ENCODE results near the gene INKA1.
"Not testable (repeated sequence)": the region's sequence is repeated elsewhere in the genome, so short reads cannot be mapped to it uniquely, and the experiment has no call there.

Gene INKA1

DNA sequence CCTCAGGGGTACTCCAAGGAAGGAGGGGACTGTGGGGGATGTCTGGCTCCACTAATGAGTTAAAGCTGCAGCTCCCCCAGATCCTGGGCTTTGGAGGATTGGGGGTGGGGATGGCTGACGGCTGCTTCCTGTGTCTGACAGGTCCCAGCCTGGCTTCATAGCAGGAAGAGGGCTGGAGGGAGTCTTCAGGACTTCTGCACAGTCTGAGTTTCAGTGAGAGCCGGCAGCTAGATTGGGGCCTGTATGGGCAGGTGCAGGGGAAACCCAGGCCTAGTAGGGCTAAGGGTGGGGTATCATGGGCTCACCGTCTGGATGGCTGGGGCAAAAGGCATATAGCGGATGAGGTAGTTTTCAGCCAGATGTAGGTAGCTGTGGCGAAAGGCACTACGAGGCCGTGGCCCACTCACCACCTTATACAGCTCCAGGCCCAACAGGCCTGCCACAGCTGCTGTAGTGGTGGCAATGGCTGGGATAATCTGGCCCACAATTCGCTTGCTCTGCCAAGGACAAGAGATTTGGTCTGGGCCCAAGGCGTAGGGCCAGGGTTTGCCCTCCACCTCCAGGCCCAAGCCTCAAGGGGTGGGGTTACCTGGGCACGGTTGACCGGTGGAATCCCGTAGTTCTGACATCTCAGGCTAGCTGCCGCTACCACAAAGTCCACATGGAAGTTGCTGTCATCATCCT lies 4.5 kb downstream of the INKA1 start:
- DNase-seq (ENCODE audit: low read depth in 2 of 3, low spot score in 2 of 3), result no peak

DNA sequence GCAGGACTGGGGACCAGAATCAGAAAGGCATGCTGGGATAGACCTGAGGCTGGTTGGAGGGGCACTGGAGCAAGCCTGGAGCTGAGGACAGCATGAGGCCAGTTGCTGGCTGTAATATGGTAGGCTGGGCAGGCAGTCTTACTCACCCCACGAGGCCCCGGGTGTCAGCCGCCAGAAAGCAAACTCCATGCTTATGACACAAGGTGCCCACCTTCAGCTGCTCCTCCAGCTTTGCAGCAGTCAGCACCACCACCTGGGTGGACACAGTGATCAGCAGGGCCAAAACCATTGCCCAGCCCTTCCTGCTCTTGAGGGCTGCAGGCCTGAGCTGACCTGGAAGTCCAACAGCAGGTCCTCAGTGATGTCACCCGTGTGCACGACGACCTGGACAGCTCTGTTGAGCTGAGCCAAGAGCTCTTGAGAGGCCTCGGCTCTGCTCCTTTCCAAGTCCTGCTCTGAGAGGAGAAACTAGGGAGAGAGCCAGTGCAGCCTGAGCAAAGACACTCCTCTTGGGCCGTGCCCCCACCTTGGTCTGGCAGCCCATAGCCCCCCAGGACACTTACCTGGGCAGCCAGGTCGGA lies 9.9 kb downstream of the INKA1 start:
- DNase-seq (ENCODE audit: low read depth in 2 of 3, low spot score in 2 of 3), result no peak

DNA sequence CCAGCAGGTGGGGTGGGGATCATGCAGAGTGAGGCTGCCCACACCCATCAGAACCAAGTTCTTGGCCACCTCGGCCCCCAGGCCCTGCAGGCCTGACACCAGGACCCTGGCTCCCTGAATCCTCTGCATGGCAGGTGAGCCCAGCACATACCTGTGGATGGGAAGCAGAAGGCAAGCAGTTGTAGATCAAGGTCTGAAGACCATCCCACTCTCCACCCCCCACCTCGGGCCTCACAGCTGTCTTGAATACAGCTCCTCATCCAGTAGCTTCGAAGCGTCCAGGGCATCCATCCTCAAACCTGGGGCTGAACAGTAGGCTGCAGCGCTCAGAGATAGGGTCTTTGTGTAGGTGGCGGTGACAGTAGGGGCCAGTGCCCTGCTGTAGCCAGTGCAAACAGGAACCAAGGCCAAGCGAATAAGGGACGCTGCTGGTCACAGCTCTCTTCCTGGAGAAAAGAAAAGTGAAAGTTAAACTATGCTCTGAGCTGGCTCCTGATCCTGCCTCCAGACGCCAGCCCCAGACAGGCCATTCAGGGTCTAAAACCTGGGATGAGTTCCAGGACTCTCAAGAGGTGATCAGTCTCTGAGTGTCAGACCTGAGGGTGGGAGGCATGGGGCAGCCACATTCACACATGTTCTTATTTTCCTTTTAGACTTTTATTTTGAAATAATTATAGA lies 10.6 kb downstream of the INKA1 start, which contains the start of gene UBA7:
Gene UBA7 (minus strand): TSS at position 457 of the 678 bp plus-strand sequence. CDS start 166 bp downstream, at position 291.
- no peak for DNase-seq (ENCODE audit: low read depth in 2 of 3, low spot score in 2 of 3)

DNA sequence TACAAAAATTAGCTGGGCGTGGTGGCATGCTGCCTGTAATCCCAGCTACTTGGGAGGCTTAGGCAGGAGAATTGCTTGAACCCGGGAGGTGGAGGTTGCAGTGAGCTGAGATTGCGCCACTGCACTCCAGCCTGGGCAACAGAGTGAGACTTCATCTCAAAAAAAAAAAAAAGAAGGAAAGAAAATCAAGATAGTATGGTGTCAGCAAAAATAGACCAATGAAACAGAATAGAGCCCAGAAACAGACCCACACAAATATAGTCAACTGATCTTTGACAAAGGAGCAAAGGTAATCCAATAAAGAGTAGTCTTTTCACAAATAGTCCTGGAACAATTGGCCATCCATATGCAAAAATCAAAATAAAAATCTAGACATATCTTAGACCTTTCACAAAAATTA lies 20.1 kb downstream of the INKA1 start:
- DNase-seq (ENCODE audit: low read depth in 2 of 3, low spot score in 2 of 3), result not testable (repeated sequence)

DNA sequence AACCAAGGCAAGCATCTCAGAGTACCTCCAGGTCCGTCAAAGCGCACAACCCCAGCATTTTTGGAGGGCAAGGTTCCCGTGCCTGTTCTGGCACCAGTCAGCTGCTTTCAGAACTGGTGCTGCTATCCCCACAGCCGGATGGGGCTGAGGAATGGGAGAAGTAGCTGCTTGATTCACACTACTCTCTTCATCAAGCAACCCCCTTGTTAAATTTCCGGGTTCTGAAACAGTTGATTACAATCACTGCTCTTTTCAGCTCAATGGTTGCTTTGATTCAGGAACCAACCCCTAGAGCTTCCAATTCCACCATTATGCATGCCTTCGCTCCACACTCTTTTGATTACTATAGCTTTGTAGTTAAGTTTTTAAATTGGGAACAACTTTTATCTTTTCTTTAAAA lies 23.0 kb downstream of the INKA1 start:
- no peak for DNase-seq (ENCODE audit: low read depth in 2 of 3, low spot score in 2 of 3)

DNA sequence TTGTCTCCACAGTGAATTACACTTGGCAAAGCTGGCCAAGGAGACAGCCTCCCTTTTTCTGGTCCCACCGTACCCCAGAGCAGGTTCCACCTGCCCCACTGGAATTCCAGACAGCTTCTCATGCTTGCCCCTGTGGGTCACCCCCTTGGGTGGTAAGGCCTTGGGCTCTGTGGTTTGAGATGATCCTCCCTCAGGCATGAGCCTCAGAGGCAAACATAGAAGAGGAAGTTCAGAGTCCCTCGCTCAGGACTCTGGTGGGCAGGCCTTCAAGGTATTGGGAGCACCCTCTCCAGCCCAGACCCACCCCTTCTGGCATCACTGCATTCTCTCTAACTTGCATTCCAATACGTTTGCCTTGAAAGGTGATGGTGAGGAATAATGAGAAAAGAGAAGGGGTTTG lies 28.3 kb downstream of the INKA1 start:
- DNase-seq (ENCODE audit: low read depth in 2 of 3, low spot score in 2 of 3), result no peak

DNA sequence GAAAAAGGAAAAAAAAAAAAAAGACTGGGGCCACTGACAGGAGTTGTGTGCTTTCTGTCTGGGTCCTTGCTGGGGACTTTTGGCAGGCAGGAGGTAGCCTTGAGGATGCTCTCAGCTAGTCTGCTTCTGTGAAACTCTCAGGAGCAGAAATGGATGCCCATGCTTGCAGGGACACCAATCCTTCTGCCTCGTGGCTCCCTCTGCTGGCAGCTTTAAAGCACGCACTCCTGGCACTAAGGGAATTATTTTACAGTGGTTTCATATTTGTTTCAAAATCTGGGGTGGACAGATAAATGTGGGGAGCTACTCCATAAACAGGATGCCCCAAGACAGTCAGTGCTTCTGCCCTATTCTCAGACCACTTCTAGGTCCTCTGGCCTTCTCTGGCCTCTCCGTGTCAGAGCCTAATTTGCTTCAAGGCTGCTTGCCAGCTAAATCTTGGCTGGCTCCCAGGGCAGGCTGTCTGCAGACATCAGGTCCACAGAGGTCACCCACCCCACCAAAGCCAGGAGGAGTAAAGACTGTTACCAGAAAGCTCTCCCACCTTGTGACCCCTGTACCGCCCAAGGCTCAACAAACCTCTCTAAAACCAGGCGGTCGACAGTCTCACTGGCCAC lies 36.2 kb downstream of the INKA1 start:
- peak; percentile 32 to 51 (median 45) for DNase-seq (ENCODE audit: low read depth in 2 of 3, low spot score in 2 of 3)

DNA sequence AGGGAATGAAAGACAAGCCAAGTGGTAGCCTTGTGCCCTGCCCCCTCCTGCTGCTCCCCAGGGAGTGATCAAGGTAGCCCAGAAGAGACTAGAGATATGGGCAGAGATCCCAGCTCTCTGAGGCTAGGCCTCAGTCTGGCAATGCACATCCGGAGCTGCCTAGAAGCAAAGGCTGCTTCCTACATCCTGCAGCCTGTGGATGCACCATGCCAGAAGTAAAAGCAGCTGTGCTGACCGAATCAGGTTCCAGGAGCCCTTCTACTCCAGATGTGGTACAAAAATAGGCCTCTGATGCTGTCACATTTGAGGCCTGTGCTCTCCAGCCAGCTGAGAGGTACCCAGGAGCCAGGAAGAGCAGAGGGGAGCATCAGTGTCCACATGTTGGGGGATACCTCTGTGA lies 37.3 kb downstream of the INKA1 start:
- DNase-seq (ENCODE audit: low read depth in 2 of 3, low spot score in 2 of 3), result no peak

DNA sequence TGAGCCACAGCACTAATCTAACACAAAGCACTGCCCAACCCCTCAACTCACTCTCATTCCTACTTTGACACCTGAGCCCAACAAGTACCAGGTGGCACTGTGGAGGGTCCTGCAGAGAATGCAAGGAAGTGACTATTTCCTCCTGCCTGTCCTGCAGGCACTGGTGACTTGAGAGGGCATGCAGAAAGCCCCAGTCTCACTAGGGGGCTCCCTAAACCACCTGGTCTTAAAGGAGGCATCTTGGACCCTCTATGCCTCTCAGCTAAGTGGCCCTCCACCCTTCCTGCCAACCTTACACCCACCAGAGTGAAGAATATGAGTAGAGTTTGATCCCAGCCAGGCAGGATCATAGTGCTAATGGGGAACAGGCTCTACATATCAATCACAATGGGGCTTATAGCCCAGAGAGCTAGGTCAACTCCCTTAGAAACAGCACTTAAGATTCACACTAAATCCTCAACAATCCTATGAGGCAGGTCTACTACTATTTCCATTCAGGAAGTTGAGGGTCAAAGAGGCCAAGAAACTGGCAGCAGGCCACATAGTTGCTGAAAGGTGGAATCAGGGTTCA lies 38.1 kb downstream of the INKA1 start:
- no peak for DNase-seq (ENCODE audit: low read depth in 2 of 3, low spot score in 2 of 3)

DNA sequence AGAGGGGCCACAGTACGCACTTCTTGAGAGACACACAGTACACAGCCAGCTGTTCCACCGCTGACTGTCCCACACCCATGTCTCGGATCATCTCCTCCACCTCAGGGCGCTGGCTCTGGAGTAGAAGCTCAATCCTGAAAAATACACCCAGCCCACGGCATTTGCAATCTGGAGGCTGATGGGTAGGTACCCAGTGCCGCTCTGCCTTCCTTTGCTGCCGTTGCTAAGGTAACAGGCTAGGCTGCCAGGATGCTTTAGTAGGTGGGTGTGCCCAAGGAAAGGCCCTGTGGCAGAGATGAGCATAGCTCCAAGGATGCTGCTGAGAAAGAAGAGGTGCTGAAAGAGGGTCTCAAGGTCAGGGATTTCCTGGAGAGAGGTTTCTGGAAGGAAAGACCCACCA lies 38.7 kb downstream of the INKA1 start:
- no peak for DNase-seq (ENCODE audit: low read depth in 2 of 3, low spot score in 2 of 3)

DNA sequence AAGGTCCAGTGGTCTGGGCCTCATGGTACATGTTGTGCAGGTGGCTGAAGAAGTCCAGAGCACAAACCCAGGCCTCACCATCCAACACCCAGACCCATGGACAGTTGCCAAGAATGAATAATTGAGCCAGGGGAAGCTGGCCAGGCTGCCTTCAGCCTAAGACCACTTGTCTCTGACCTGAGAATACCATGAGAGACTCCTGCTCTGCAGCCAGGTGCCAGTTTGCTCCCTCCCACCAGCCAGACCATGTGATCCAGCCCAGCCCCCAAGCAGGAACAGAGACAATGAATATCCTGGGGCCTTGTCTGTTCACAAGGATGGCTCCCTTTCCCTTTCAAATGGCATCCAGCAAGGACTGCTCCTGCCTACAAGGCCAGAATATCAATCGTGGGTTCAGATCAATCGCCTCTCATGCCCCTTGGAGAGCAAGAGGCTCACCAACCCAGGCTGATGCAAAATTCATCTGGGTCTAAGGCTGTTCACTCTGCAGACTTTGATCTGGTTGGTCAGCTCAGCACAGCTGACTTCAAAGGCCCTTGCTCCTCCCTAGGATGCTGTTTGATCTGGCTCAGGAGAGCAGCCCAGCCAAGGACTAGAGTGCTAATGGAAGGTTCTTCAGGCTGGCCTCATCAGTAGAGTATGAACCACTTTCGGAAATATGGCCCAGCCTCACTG lies 39.9 kb downstream of the INKA1 start:
- DNase-seq (ENCODE audit: low read depth in 2 of 3, low spot score in 2 of 3), result no peak

DNA sequence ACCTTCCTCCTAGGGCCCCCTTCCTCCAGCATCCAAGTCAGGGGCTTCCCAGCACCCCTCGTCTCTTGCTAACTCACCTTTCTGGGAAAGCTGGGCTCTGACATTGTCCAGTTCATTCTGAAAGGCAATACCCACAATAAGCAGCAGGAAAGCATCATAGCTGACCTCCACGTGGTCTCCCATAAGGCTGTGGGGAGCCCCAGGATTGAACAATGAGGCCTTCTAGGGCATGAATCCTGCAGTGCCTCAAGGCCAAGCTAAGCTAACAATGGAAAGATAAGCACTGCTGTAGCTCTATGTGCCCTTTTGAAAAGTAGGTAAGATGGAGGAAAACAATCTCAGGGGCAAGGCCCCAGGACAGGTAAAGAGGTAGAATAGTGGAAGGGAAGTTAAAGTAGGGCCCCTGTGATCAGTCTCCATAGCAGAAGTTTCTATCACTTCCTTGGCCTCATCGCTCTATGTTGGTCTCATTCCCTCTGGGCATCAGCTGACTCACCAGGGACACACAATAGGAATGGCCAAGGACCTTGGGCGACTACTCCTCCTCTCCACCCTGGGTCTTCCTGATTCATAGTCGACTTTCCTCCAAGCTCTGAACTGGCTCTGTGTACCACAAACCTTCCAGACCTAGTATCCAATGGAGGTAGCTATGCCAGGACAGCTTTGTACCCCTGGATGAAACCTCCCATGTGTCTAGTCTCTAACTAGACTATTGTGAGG lies 41.6 kb downstream of the INKA1 start:
- DNase-seq (ENCODE audit: low read depth in 2 of 3, low spot score in 2 of 3), result no peak

DNA sequence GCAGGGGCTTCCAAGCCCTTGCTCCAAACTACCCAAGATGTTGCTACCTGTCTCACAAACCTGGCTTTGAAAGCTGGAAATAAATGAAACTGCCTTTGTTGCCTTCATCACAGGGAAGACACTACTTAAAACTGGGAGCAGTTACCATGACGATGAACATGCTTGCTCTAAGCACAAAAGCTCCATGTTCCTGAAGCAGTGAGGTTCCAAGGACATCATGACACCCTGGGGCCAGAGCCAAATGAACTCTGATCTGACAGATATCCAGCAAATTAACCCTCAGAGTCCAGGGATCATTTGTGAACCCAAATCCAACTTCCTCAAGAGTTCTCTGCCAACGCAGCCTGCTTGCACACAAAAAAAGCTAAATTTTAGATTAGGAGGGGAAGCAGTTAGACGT lies 42.6 kb downstream of the INKA1 start:
- DNase-seq (ENCODE audit: low read depth in 2 of 3, low spot score in 2 of 3), result no peak
